SH-SY5Y (cell line): ENCODE results near the gene FAM111A.

ENCODE experiments used
- GATA2 ChIP-seq: IDR thresholded peaks from 2 replicates; pipeline ENCODE4 v1.6.1; 2011; ENCODE audit warnings: mild to moderate bottlenecking, low read depth, low read length
- GATA3 ChIP-seq: IDR thresholded peaks from 2 replicates; pipeline ENCODE4 v1.6.1; 2011; ENCODE audit warnings: low read depth, mild to moderate bottlenecking, low read length, moderate library complexity

- TF ChIP-seq GATA2 (no peak), GATA3 (no peak)
These were observed 9.8 kb downstream of the FAM111A start for GRCh38 chr11:59152312-59152951.
